Breast epithelium (tissue), 3 donors: ENCODE results near the gene POLQ.

ENCODE experiments used
- POLR2A ChIP-seq: fragments of 450-650 bp; IDR thresholded peaks from one replicate; pipeline ENCODE4 v1.6.1; 2016; ENCODE audit warnings: antibody characterized with exemption, mild to moderate bottlenecking, moderate library complexity
- POLR2AphosphoS5 ChIP-seq, 3 donors: sonication (generic); formaldehyde crosslinking; IDR thresholded peaks; one replicate each; pipeline ENCODE4 v1.6.1; 2017; ENCODE audit warnings: antibody characterized with exemption in 3 of 3
- TF ChIP-seq, protein P1 (sequence below), 3 donors: fragments of 450-650 bp; IDR thresholded peaks; one replicate each; pipeline ENCODE4 v1.5.1; 2016 to 2017; ENCODE audit warnings: antibody characterized with exemption in 3 of 3, mild to moderate bottlenecking in 3 of 3, moderate library complexity in 3 of 3

DNA sequence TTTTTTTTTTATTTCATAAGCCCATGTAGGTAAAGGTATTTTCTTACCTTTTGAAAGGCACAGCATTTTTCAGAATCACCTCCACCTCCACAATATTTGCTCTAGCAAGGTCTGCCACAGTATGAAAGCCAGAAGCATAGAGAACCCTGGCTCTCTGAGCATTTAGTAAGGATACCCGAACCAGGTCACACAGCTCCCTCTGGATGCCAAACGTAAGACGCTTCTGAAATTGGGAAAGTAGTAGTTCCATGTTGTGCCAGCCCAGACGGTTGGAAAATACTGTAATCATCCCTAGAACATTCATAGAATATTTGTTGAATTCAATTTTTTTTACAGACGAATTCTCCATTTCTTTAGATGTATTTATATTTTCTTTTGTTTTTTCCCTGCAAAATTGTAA lies 52.4 kb downstream of the POLQ start:
- TF ChIP-seq, protein P1, sequence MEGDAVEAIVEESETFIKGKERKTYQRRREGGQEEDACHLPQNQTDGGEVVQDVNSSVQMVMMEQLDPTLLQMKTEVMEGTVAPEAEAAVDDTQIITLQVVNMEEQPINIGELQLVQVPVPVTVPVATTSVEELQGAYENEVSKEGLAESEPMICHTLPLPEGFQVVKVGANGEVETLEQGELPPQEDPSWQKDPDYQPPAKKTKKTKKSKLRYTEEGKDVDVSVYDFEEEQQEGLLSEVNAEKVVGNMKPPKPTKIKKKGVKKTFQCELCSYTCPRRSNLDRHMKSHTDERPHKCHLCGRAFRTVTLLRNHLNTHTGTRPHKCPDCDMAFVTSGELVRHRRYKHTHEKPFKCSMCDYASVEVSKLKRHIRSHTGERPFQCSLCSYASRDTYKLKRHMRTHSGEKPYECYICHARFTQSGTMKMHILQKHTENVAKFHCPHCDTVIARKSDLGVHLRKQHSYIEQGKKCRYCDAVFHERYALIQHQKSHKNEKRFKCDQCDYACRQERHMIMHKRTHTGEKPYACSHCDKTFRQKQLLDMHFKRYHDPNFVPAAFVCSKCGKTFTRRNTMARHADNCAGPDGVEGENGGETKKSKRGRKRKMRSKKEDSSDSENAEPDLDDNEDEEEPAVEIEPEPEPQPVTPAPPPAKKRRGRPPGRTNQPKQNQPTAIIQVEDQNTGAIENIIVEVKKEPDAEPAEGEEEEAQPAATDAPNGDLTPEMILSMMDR (IDR thresholded peaks at IDR 0.05) = no peak
- TF ChIP-seq POLR2A = no peak
- no peak for TF ChIP-seq POLR2AphosphoS5 (IDR thresholded peaks at IDR 0.05)
